Occipital lobe (tissue), 2 donors: Measurements from ENCODE around the gene NXPH3. TPM values are rescaled to one million over a fixed set of nuclear protein-coding genes. Genes with fewer than 3 reads are reported as not detected.

Experiments used
- DNase-seq: peaks from one replicate; lab custom pipeline; 2025; lab: John Stamatoyannopoulos, UW
- total RNA-seq: library from RNA; depleted of rRNA; stranded (reverse); fragments of >200 nt; gene quantifications from one replicate; pipeline ENCODE4 v1.2.3, GENCODE V29; 2014

NXPH3 gene
- total RNA-seq, 1 donor from 2014 or later = 17.9 TPM

- DNase-seq = no peak
These were observed 631 bp downstream of the NXPH3 start for GRCh38 chr17:49576088-49576916.

- DNase-seq = no peak
These were observed 1.4 kb downstream of the NXPH3 start for GRCh38 chr17:49576917-49577649.

- no peak for DNase-seq
These were observed 1.9 kb downstream of the NXPH3 start for GRCh38 chr17:49577650-49577934.

- no peak for DNase-seq
These were observed 2.3 kb downstream of the NXPH3 start for GRCh38 chr17:49577963-49578362.

GRCh38 chr17:49578414-49578813 is 2.7 kb downstream of the NXPH3 start:
- DNase-seq = no peak

GRCh38 chr17:49578952-49579500 is 3.4 kb downstream of the NXPH3 start:
- no peak for DNase-seq

- no peak for DNase-seq
These were observed 3.9 kb downstream of the NXPH3 start for GRCh38 chr17:49579522-49579921.

- no peak for DNase-seq
These were observed 4.5 kb downstream of the NXPH3 start for GRCh38 chr17:49580055-49580721.

GRCh38 chr17:49580981-49581647 is 5.4 kb downstream of the NXPH3 start:
- no peak for DNase-seq

- DNase-seq = no peak
These were observed 6.0 kb downstream of the NXPH3 start for GRCh38 chr17:49581648-49581998.

GRCh38 chr17:49582055-49582722 is 6.5 kb downstream of the NXPH3 start:
- DNase-seq = no peak

GRCh38 chr17:49582789-49583188 is 7.1 kb downstream of the NXPH3 start:
- DNase-seq = no peak

GRCh38 chr17:49583226-49583625 is 7.6 kb downstream of the NXPH3 start:
- DNase-seq = no peak

- DNase-seq = no peak
These were observed 8.2 kb downstream of the NXPH3 start for GRCh38 chr17:49583889-49584288.

GRCh38 chr17:49585422-49586027 is 9.9 kb downstream of the NXPH3 start:
- no peak for DNase-seq

- no peak for DNase-seq
These were observed 11.8 kb downstream of the NXPH3 start for GRCh38 chr17:49587366-49588073.

- DNase-seq = no peak
These were observed 12.6 kb downstream of the NXPH3 start for GRCh38 chr17:49588312-49588711.

- DNase-seq = no peak
These were observed 13.3 kb downstream of the NXPH3 start for GRCh38 chr17:49588726-49589576.

GRCh38 chr17:49589577-49589927 is 13.9 kb downstream of the NXPH3 start:
- DNase-seq = no peak
